Loucy (cell line): ENCODE results near the gene SUPT20HL2.

Experiments used
- CTCF ChIP-seq: fragments of 200-600 bp; sonication (generic); conservative IDR thresholded peaks from 2 replicates; pipeline ENCODE4 v1.5.1; 2014; ENCODE audit warnings: mild to moderate bottlenecking, antibody characterized with exemption, low read length
- EZH2phosphoT487 ChIP-seq: fragments of 200-600 bp; IDR thresholded peaks from 2 replicates; pipeline ENCODE4 v1.6.1; 2018; ENCODE audit warnings: antibody characterized with exemption, mild to moderate bottlenecking, moderate library complexity, borderline replicate concordance

DNA sequence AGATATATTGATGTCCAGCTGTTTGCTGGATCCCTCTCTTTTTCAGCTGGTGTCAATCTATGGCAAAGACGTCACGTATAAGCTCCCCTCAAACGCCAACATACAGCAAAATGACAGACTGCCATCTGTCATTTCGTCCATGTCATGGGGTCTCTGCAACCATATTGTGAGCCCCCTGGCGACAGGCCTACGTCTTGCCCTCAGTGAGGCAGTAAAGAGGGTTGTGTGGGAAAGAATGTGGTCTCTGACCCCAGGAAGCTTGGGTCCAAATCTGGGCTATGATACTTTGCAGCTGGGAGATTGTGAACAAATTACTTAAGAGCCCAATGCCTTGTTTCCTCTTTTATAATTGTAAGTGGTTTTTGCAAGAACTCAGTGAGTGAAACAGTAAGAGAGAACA lies 7.4 kb downstream of the SUPT20HL2 start:
- no peak for TF ChIP-seq CTCF
- no peak for TF ChIP-seq EZH2phosphoT487
